Activated CD4-positive, alpha-beta T cell treated with anti-CD3 and anti-CD28 coated beads for 4 hours (primary cell): ENCODE results near the gene PPP2R3B.
"Not testable (repeated sequence)": the region's sequence is repeated elsewhere in the genome, so short reads cannot be mapped to it uniquely, and the experiment has no call there.

Experiments
- DNase-seq, 2 donors: peaks; one replicate each; pipeline ENCODE4 v3.0.0-alpha.2; 2020

PPP2R3B gene

DNA sequence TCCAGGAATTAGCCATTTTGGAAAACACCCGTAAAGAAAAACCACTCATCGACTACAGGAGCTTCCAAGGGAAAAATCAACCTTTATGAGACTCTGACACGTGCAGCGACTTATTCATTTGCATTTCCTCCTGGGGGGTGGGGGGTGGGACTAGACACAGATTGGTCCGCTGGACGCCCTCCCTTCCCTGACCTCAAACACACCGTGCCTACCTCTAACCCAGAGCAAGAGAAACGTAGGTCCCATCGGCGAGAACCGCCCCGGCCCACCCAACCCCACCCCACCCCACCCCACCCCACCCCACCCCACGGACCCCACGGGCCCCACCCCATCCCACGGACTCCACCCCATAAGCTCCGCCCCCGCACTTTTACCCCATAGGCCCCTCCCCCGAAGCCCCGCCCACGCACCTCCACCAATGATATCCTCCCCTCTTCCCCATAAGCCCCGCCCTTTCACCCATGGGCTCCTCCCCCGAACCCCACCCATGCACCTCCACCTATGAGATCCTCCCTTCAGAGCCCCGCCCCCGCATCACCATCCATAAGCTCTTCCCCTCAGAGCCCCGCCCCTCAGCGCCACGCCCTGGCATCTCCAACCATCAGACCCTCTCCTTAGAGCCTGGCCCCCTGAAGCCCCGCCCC lies 69.2 kb downstream of the PPP2R3B start:
- no peak for DNase-seq

DNA sequence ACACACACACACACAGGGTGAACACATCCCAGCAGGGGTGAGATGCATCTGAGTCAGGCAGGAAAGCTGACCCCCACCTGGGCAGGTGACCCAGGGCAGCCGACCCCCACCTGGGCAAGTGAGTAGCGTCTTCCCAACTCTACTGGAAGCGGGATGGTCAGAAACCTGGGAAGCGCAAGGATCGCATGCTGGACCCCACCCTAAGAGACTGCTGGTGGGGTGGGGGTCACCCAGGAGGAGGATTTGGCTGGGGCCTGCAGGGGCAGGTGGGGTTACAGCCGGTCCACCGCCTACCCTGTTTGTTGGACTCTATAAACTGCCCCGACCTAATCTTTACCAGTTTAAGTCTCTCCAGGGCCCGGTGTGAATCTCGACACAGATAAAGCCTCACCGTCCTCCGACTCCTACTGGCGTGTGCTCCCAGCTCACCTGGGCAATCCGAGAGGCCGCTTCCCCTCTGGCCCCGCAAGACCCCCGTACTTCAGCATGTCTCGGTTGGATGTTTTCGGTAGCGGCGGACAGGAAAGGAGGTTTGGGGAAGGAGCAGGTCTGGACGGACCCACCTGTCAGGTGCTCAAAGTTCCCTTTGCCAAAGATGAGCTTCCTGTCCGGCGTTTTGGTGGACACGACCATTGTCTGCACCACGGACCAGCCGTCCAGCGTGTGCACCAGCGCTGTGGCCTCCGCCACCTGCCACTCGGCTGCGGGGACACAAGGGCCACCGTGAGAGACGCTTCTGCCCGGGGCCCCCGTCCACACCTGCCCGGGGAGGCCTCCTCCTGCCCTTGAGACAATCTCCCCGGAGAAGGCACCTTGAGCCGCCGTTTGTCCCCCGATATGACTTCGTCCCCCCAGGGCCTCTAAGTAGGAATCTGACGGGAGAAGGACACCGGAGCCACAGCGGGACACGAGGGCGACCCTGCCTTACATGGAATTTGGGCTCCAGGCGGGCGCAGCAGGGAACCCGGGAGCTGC lies 70.1 kb downstream of the PPP2R3B start:
- no peak for DNase-seq

DNA sequence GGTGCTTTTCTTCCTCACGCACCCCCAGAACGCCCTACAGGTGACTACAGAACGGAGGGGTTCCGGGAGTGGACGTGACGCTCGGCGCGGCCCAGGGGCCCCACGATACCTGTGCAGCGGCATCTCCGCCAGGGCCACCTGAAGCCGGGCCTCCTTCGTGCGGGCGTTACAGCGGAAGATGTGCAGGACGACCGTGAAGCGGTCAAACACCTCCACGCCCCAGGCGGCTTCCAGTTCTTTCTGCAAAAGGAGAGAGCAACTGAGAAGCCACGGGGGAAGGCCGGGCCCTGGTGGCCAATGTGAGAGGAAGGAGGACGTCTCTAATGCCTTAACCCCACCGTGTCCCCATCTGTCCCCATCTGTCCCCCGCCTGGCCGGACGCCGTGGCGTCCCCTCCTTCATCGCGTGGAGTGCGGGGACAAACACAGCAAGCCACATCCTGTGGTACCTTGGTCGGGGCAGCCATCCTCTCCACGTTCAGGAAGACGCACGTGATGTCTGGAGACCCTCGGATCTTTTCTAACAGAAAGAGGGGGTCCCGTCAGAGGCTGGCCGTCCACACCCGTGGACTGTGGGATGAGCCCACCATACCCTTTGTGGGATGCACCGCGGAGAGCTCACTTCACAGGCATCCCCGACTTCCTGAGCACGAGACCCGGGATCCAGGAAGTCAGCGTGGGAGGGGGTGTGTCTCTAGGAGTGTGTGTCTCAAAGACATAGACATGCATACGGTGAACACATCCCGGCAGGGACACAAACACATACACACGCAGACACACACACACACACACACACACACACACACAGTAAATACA lies 71.7 kb downstream of the PPP2R3B start:
- DNase-seq, result no peak

DNA sequence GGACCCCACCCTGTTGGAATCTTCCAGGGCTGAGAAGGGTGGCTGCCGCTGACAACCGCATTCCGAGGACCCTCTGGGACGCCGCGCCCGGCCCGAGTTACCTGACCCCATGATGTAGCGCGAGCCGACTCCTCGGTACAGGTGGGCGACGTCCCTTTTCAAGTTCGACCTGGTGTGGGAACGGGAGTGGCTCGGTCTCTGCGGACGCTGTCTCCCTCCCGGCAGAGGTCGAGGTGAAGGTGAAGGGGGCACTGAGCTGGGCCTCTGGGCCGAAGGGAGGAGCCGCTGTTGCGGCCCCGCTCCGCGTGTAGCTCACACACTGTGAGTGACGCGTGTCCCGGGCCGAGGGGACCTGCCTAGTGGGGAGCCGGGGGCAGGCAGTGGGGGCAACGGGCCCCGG lies 72.7 kb downstream of the PPP2R3B start:
- DNase-seq, result no peak

DNA sequence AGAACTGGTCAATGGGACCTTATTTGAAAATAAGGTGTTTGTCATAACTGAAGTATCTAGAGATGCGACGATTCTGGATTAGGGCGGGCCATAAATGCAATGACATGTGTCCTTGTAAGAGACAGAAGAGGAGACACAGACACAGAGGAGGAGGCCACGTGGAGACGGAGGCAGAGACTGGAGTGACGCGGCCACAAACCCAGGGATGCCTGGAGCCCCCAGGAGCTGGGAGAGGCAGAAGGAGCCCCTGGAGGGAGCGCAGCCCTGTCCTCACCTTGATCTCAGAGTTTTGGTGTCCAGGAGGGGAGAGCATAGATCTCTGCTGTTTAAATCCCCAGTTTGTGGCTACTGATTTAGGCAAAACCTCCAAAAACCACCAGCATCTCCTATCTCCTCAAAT lies 73.2 kb downstream of the PPP2R3B start:
- DNase-seq, result no peak

DNA sequence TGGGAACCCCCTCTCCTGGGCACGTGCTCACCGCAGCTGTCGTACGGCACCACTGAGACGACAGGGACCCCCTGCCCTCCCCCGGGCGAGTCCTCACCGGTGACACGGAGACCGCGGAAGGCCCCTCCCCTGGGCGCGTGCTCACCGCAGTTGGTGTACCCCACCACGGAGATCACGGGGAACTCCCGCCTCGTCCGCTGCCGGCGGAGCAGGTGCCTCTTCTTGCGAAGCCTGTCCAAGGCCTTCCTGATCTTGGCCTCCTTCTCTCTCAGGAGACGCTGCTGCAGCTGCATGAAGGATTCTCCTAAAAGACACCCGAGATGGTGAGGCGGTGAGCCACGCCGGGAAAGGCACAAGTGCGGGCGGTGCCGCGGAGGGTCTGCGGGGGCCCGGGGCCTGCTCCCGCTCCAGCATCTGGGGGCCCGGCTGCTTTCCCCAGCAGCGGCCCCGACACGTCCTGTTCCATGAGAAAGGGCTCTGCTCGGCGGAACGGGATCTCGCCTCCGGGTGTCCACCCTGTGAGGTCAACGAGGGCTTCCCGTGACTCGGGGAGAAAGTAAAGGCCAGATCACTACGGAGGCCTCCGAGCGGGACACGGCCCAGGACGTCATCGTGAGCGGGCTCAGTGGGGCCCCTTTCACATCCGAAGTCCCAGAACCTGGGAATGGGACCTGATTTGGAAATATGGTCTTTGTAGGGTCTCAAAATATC lies 73.9 kb downstream of the PPP2R3B start:
- no peak for DNase-seq

DNA sequence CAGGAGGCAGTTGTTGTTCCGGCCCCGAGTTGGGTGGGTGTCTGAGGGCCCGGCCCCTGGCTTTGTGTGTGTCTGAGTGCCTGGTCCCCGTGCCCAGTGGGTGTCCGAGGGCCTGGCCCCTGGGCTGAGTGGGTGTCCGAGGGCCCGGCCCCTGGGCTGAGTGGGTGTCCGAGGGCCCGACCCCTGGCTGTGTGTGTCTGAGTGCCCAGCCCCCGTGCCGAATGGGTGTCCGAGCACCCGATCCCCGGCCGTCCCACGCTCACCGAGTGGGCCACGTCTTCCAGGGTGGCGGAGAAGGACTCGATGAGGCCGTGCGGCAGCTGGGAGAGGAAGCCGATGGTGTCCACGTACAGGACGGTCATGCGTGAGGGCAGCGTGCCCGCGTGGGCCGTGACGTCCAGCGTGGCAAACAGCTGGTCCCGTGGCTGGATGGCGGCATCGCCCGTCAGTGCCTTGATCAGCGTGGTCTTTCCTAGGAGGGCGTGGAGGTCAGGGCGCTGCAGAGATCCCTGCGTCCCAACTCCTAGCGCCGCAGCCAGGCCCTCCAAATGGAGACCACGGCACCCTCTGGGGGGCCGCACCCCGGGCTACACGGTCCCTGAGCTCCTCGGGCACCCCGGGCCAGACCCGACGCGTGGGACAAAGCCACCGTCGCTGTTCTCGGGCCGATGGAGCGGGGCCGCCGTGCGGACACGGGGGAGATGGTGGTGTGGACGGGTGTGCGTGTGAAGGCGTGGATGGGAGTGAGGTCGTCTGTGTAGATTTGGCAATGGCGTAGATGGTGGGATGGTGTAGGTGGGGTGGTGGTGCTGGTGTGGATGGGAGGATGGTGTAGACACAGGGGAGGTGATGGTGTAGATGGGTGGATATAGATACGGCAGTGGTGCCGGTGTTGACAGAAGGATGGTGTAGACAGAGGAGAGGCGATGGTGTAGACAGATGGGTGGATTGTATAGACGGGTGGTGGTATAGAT lies 75.3 kb downstream of the PPP2R3B start:
- no peak for DNase-seq

DNA sequence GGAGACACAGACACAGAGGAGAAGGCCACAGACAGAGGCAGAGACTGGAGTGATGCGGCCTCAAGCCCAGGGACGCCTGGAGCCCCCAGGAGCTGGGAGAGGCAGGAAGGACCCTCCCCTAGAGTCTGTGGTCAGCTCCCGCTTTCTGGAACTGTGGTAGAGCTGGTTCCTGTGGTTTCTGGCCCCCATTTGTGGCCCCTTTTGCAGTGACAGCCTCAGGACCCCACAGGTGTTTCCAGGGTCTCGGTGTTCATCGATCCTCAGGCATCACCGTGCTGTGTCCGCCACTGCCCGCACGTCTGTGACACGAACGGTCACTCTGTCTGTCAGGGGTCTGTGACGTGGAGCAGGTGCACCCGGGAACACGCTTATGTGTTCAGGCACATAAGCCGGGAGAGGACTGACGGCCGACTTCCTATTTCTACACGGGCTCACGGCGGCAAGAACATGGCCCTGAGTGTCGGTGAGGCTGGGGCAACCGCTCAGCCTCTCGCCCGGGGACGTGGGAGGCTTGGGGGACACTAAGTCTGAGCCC lies 76.0 kb downstream of the PPP2R3B start:
- DNase-seq, result no peak

DNA sequence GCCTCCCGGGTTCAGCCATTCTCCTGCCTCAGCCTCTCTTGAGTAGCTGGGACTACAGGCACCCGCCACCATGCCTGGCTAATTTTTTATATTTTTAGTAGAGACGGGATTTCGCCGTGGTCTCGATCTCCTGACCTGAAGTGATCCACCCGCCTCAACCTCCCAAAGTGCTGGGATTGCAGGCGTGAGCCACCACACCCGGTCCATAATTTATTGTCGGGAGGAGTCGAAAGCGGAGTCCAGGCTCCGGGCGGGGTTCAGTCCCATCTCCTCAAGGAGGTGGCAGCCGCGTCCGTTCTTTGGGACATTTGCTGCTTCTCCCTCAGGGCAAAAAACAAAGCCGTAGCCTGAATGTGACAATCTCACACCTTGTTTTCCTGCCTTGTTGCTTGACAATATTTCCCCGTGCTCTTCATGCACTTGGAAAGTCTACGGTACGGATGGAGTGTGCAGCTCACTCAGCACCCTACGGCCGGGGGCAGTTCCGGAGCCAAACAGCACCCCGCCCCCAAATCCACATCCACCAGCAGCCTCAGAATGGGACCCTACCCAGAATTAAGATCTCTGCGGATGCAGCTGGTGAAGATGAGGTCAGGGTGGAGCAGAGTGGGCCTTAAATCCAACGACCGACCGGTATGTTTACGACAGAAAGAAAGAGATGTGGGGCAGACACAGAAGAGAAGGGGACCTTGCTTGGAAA lies 77.7 kb downstream of the PPP2R3B start:
- no peak for DNase-seq

DNA sequence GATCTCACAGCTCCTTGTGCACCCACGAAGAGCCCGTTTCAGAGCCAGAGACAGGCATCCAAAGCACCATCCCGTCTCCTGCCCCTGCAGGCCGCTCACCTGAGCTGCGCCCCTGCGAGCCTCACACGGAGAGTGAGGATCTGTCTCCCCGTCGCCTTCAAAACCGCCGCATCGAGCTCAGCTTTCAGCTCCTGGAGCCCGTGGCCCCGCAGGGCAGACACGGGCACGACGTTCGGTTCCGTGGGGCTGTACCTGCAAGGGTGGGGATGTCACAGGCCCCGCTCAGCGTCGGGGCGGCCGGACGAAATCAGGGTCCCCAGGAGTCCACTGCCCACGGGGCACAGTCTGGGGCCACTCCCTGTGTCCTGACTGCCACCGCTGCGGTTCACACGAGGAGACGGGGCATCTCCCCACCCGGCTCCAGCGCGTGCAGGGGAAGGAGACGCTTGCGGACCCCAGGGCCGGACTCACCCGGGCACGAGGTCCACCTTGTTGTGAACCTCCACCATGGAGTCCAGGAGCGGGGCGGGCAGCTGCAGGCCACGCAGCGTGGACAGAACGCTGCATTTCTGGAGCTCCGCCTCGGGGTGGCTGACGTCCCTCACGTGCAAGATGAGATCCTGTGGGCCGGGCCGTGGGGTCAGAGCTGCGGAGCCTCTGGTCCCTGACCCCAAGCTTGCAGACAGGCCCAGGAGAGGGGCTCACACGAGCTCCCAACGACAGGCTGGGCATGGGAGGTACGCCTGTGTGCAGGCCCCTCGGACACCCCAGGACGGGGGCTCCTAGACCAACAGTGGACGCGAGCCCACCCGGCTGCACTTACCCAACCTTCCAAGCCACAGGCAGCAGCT lies 79.2 kb downstream of the PPP2R3B start:
- no peak for DNase-seq

DNA sequence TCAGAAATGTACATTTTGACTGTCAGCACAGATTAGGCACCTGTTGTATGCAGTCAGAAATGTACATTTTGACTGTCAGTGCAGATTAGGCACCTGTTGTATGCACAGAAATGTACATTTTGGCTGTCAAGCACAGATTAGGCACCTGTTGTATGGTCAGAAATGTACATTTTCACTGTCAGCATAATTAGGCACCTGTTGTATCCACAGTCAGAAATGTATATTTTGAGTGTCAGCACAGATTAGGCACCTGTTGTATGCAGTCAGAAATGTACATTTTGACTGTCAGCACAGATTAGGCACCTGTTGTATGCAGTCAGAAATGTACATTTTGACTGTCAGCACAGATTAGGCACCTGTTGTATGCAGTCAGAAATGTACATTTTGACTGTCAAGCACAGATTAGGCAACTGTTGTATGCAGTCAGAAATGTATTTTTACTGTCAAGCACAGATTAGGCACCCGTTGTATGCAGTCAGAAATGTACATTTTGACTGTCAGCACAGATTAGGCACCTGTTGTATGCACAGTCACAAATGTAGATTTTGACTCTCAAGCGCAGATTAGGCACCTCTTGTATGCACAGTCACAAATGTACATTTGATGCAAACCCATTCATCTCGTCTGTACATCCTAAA lies 80.0 kb downstream of the PPP2R3B start:
- DNase-seq, result not testable (repeated sequence)

DNA sequence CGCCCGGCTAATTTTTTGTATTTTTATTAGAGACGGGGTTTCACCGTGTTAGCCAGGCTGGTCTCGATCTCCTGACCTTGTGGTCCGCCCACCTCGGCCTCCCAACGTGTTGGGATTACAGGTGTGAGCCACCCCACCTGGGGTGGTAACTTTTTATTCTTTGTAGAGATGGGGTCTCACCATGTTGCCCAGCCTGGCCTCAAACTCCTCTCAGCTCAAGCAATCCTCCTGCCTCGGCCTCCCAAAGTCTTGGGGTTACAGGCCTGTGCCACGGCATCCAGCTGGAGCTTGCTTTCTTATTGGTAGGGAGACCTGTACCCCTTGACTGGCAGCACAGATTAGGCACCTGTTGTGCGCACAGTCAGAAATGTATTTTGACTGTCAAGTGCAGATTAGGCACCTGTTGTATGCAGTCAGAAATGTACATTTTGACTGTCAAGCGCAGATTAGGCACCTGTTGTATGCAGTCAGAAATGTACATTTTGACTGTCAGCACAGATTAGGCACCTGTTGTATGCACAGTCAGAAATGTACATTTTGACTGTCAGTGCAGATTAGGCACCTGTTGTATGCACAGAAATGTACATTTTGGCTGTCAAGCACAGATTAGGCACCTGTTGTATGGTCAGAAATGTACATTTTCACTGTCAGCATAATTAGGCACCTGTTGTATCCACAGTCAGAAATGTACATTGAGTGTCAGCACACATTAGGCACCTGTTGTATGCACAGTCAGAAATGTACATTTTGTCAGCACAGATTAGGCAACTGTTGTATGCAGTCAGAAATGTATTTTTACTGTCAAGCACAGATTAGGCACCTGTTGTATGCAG lies 80.7 kb downstream of the PPP2R3B start:
- not testable (repeated sequence) for DNase-seq

DNA sequence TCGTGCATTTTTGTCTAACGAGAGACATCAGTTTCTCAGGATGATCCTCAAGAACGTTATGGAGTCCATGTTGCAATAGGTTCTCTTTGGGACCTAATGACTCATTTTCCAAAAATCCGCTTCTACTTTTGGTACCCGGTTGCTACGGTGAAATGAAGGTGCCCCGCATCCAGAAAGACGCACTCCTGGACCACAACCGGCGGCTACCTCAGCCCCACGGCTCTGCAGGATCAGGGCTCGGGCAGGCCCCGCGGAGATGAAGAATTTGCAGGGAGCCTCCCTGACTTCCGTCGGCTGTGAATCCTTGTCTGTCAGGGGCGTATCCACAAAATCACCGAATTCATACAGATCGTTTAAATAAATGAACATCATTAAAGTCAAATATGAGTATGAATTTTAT lies 83.7 kb downstream of the PPP2R3B start:
- no peak for DNase-seq

DNA sequence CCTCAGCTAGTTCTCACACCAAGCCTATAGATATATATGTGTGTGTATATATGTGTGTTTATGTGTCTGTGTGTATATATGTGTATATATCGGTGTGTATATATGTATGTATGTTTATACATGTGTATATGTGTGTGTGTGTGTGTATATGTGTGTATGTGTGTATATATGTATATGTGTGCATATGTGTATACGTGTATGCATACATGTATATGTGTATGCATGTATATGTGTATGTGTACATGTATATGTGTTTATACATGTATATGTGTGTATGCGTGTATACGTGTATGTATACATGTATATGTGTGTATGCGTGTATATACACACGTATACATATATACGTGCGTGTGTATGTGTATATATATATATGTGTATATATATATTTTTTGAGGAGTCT lies 86.4 kb downstream of the PPP2R3B start:
- no peak for DNase-seq

DNA sequence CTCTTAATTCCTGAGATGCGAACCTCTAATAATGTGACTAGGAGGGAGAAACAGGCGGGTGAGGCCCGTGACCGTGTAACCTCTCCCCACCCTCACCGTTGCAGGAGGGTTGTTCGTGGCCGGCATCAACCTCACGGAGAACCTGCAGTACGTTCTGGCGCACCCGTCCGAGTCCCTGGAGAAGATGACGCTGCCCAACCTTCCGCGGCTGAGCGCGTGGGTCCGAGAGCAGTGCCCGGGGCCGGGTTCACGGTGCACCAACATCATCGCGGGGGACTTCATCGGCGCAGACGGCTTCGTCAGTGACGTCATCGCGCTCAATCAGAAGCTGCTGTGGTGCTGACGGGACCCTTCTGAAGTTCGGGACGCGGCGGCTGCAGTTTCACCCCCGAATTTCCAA lies 87.7 kb downstream of the PPP2R3B start:
- DNase-seq, result no peak

DNA sequence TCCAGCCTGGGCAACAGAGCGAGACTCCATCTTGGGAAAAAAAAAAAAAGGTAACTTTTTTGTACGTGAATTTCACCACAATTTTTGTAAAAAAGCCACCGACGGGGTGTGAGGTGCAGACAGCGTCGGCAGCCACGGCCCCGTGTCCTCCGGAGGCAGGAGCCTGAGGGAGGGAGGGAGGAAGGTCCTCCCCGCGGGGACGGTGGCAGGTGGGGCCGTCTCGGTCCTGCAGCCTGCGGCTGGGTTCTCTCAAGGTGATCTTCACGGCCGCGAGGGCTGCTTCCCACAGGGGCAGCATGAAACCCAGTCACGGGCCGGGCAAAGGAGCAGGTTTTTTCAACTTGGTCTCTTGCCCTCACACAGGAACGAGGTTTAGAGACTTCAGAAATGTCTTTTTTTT lies 91.6 kb downstream of the PPP2R3B start:
- DNase-seq, result no peak

DNA sequence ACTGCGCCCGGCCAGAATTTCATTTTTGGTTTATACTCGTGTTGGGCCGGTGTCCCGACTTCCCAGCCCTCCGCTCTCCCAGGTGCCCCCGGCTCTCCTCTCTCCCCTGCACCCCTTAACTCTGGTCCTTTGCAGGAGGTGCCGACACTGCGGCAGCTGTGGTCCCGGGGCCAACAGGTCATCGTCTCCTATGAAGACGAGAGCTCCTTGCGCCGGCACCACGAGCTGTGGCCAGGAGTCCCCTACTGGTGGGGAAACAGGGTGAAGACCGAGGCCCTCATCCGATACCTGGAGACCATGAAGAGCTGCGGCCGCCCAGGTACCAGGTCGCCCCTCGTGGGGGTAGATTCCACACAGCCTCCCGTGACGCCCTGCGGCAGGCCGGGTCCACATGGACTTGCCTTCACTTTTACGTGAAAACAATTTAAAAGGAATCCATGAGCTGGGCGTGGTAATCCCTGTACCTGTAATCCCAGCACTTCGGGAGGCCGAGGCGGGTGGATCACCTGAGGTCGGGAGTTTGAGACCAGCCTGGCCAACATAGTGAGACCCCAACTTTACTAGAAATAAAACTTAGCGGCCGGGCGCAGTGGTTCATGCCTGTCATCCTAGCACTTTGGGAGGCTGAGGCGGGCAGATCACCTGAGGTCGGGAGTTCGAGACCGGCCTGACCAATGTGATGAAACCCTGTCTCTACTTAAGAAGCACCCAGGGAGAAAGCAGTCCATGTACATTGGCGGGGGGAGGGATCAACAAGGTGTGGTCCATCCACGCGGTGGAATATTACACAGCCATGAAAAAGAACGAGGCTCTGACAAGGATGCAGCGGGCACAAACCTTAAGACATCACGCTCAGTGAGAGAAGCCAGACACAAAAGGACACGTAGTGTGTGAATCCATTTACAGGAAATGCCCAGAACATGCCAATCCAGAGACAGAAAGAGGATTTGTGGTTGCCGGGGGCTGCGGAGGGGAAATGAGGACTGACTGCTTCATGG lies 93.5 kb downstream of the PPP2R3B start:
- DNase-seq, result no peak
